Panc1 (cell line): Measurements from ENCODE around the gene CREBRF. TPM values are rescaled to one million over a fixed set of nuclear protein-coding genes. Genes with fewer than 3 reads are reported as not detected.

Experiments
- ATAC-seq: fragments of 200-7000 bp; cut with Tn5 transposase; 2 replicates; pipeline ENCODE4 v1.9.1; 2020; ENCODE audit warnings: mild to moderate bottlenecking, moderate library complexity
- BruUV-seq: library from RNA; stranded (reverse); fragments of 400-500 nt; replicated peaks from 2 replicates; lab custom pipeline; 2021; lab: Mats Ljungman, UMichigan
- CTCF ChIA-PET: fragments of 300-600 bp; sonication (Branson Sonifier 250); formaldehyde crosslinking; loops from one replicate; lab custom pipeline; 2022; ENCODE audit warnings: antibody characterized with exemption; lab: Charles Lee
- POLR2A ChIA-PET: fragments of 300-600 bp; sonication (Branson Sonifier 250); formaldehyde crosslinking; loops from one replicate; lab custom pipeline; 2022; ENCODE audit warnings: antibody characterized with exemption; lab: Charles Lee
- DNase-seq: peaks from one replicate; pipeline ENCODE4 v3.0.0-alpha.2; 2010; ENCODE audit warnings: low read depth, low spot score
- H3K27ac ChIP-seq: 2 replicates; pipeline ENCODE4 v1.5.1; 2011; ENCODE audit warnings: mild to moderate bottlenecking, low read length, inconsistent platforms
- H3K27me3 ChIP-seq: fragments of 200-500 bp; sonication (Bioruptor generic); 2 replicates; pipeline ENCODE4 v1.6.0; 2014; ENCODE audit warnings: low read length, inconsistent platforms; ENCODE audit not compliant: control insufficient read depth, insufficient read depth
- H3K36me3 ChIP-seq: fragments of 200-500 bp; sonication (Bioruptor generic); 2 replicates; pipeline ENCODE4 v1.5.1; 2014; ENCODE audit warnings: inconsistent platforms, mild to moderate bottlenecking, low read length, moderate library complexity; ENCODE audit not compliant: control insufficient read depth, insufficient read depth
- H3K4me1 ChIP-seq: 2 replicates; pipeline ENCODE4 v1.5.1; 2011; ENCODE audit warnings: inconsistent platforms, mild to moderate bottlenecking, low read length, moderate library complexity; ENCODE audit not compliant: control insufficient read depth, insufficient read depth
- H3K4me3 ChIP-seq, 2 experiments: 2 replicates each; pipeline ENCODE4 v1.5.1; 2011 to 2012; ENCODE audit warnings: low read depth in 2 of 2, low read length in 2 of 2, mild to moderate bottlenecking in 2 of 2, inconsistent platforms in 1 of 2, moderate library complexity in 1 of 2
- H3K9me3 ChIP-seq: fragments of 200-500 bp; sonication (Bioruptor generic); 2 replicates; pipeline ENCODE4 v1.5.1; 2014; ENCODE audit warnings: low read depth, mild to moderate bottlenecking, inconsistent platforms, low read length, moderate library complexity; ENCODE audit not compliant: control insufficient read depth, insufficient read depth
- POLR2AphosphoS5 ChIP-seq: IDR thresholded peaks from 2 replicates; pipeline ENCODE4 v1.6.1; 2012; ENCODE audit warnings: mild to moderate bottlenecking, low read depth, low read length, moderate library complexity
- SIN3A ChIP-seq: IDR thresholded peaks from 2 replicates; pipeline ENCODE4 v1.6.1; 2012; ENCODE audit warnings: low read depth, mild to moderate bottlenecking, low read length, moderate library complexity, borderline replicate concordance; ENCODE audit not compliant: insufficient read depth
- TCF7L2 ChIP-seq: IDR thresholded peaks from 2 replicates; pipeline ENCODE4 v1.6.1; 2011; ENCODE audit warnings: mild to moderate bottlenecking, low read depth, low read length, inconsistent platforms
- in situ Hi-C: cut with HindIII; loops from 2 replicates; pipeline ENCODE4 v1.10.0; 2016; ENCODE audit warnings: low sequenced_read_pairs, low pct_unique_long_range_greater_than_20kb
- intact Hi-C: fragments of 100-400 bp; cut with micrococcal nuclease; formaldehyde crosslinking; loops from one replicate; pipeline ENCODE4 v1.10.0; 2022; ENCODE audit not compliant: unreplicated experiment
- total RNA-seq: library from RNA; stranded (reverse); gene quantifications from one replicate; pipeline ENCODE4 v1.2.1, GENCODE V29; 2021; ENCODE audit not compliant: unreplicated experiment
- TF ChIP-seq, protein P1 (sequence below), 2 experiments: IDR thresholded peaks; 2 replicates each; pipeline ENCODE4 v1.6.1; 2011 to 2012; ENCODE audit warnings: low read depth in 2 of 2, control low read depth in 1 of 2, low read length in 1 of 2, mild to moderate bottlenecking in 1 of 2, moderate library complexity in 1 of 2; ENCODE audit not compliant: insufficient read depth in 1 of 2
- TF ChIP-seq, protein P2 (sequence below): fragments of 450-650 bp; IDR thresholded peaks from 2 replicates; pipeline ENCODE4 v1.5.1; 2017; ENCODE audit warnings: mild to moderate bottlenecking

Gene CREBRF
- total RNA-seq, 1 experiment from 2014 or later = 9.0 TPM

DNA sequence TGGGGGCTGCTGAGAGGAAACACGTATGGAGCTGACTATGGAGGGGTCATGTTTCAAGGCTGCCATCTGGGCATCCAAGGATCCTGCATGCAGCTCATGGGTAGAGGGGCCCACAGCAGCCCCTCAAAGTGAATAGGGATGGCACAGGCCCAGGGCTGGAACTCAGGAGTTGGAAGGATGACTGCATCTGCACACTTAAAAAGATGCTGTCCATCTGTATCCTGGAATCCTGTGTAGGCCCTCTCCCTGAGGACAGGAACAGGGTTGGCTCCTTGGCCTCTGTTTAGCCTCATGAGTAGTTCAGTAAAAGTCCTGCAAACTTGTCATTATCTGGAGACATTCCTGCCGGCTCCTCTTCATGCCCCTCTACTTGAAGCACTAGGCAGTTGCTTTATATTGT lies 92.2 kb downstream of the CREBRF start:
- Histone ChIP-seq H3K27ac (no peak overlapping the region), H3K36me3 (peaks cover 2% of the 10 kb centered on the region), H3K4me1 (peaks cover 6% of the 10 kb centered on the region; the same call in 1 of the 2 replicates), H3K4me3 (no peak overlapping the region), H3K27me3 (no peaks in the 10 kb centered on the region), H3K9me3 (no peaks in the 10 kb centered on the region)
- intact Hi-C loops = no loop called here
- ChIA-PET CTCF (no interaction called here), POLR2A (no interaction called here)
- TF ChIP-seq, protein P1, sequence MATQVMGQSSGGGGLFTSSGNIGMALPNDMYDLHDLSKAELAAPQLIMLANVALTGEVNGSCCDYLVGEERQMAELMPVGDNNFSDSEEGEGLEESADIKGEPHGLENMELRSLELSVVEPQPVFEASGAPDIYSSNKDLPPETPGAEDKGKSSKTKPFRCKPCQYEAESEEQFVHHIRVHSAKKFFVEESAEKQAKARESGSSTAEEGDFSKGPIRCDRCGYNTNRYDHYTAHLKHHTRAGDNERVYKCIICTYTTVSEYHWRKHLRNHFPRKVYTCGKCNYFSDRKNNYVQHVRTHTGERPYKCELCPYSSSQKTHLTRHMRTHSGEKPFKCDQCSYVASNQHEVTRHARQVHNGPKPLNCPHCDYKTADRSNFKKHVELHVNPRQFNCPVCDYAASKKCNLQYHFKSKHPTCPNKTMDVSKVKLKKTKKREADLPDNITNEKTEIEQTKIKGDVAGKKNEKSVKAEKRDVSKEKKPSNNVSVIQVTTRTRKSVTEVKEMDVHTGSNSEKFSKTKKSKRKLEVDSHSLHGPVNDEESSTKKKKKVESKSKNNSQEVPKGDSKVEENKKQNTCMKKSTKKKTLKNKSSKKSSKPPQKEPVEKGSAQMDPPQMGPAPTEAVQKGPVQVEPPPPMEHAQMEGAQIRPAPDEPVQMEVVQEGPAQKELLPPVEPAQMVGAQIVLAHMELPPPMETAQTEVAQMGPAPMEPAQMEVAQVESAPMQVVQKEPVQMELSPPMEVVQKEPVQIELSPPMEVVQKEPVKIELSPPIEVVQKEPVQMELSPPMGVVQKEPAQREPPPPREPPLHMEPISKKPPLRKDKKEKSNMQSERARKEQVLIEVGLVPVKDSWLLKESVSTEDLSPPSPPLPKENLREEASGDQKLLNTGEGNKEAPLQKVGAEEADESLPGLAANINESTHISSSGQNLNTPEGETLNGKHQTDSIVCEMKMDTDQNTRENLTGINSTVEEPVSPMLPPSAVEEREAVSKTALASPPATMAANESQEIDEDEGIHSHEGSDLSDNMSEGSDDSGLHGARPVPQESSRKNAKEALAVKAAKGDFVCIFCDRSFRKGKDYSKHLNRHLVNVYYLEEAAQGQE (IDR thresholded peaks at IDR 0.05; ENCODE audit: insufficient read depth in 1 of 2, low read depth in 2 of 2, low read length in 1 of 2) = no peak
- TF ChIP-seq TCF7L2 = no peak
- TF ChIP-seq POLR2AphosphoS5 = no peak
- no peak for DNase-seq
- no peak for ATAC-seq
- in situ Hi-C loops = no loop called here
- BruUV-seq = no TSS peak

DNA sequence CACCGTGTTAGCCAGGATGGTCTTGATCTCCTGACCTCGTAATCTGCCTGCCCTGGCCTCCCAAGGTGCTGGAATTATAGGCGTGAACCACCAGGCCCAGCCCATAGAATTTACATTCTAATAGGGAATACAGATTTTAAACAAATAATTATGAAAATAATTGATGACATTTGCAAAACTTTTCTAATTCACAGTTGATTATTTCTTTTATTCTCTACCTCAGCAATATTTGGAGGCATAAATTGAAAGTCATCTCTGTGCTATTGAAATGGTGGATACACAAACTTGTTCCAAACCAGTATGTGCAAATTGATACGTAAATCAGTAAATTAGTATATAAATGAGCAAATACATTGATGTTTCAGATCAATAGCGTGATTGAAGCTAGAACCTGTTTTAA lies 96.4 kb downstream of the CREBRF start:
- no TSS peak for BruUV-seq
- no peaks in the 10 kb centered on the region; the same call in 1 of the 2 replicates for H3K36me3 ChIP-seq
- DNase-seq = no peak
- no peak overlapping the region for H3K27ac ChIP-seq
- no peaks in the 10 kb centered on the region for H3K4me1 ChIP-seq
- H3K4me3 ChIP-seq = no peak overlapping the region
- no peak for ATAC-seq
- no peaks in the 10 kb centered on the region for H3K9me3 ChIP-seq
- TF ChIP-seq POLR2AphosphoS5 (no peak), TCF7L2 (no peak), SIN3A (no peak)
- TF ChIP-seq, protein P2, sequence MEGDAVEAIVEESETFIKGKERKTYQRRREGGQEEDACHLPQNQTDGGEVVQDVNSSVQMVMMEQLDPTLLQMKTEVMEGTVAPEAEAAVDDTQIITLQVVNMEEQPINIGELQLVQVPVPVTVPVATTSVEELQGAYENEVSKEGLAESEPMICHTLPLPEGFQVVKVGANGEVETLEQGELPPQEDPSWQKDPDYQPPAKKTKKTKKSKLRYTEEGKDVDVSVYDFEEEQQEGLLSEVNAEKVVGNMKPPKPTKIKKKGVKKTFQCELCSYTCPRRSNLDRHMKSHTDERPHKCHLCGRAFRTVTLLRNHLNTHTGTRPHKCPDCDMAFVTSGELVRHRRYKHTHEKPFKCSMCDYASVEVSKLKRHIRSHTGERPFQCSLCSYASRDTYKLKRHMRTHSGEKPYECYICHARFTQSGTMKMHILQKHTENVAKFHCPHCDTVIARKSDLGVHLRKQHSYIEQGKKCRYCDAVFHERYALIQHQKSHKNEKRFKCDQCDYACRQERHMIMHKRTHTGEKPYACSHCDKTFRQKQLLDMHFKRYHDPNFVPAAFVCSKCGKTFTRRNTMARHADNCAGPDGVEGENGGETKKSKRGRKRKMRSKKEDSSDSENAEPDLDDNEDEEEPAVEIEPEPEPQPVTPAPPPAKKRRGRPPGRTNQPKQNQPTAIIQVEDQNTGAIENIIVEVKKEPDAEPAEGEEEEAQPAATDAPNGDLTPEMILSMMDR = no peak
- TF ChIP-seq, protein P1 (IDR thresholded peaks at IDR 0.05; ENCODE audit: insufficient read depth in 1 of 2, low read depth in 2 of 2, low read length in 1 of 2) = no peak
- in situ Hi-C loops (no loop called here), intact Hi-C loops (no loop called here)
- ChIA-PET POLR2A (no interaction called here), CTCF (no interaction called here)
- H3K27me3 ChIP-seq = no peaks in the 10 kb centered on the region
